Left lung (tissue), 10 donors: ENCODE data around the gene DENND6B. TPM values are rescaled to one million over a fixed set of nuclear protein-coding genes. Genes with fewer than 3 reads are reported as not detected.
A peak's percentile ranks its signal among the peaks of the same experiment; 100 is the strongest.

ENCODE experiments used
- ATAC-seq: fragments of 200-7000 bp; cut with Tn5 transposase; one replicate; pipeline ENCODE4 v1.9.1; 2020; ENCODE audit warnings: moderate library complexity
- DNase-seq, 4 donors: peaks; one replicate each; pipeline ENCODE4 v3.0.0-alpha.2; 2013 to 2020
- H3K27ac ChIP-seq, 2 donors: fragments of 200-600 bp; sonication (generic) in 1 of 2; one replicate each; pipeline versions ENCODE4 v1.5.0 to v1.8.0; 2020 to 2021
- H3K27me3 ChIP-seq, 2 donors: fragments of 200-600 bp; sonication (generic) in 1 of 2; one replicate each; pipeline versions ENCODE4 v1.5.0 to v1.8.0; 2020 to 2021
- H3K36me3 ChIP-seq, 2 donors: fragments of 200-600 bp; sonication (generic) in 1 of 2; one replicate each; pipeline versions ENCODE4 v1.5.0 to v1.8.0; 2020 to 2021
- H3K4me1 ChIP-seq, 2 donors: fragments of 200-600 bp; one replicate each; pipeline ENCODE4 v1.8.0; 2021
- H3K4me3 ChIP-seq, 2 donors: fragments of 200-600 bp; sonication (generic) in 1 of 2; one replicate each; pipeline versions ENCODE4 v1.5.0 to v1.8.0; 2020 to 2021; ENCODE audit warnings: mild to moderate bottlenecking in 1 of 2
- H3K9me3 ChIP-seq, 2 donors: fragments of 200-600 bp; sonication (generic) in 1 of 2; one replicate each; pipeline versions ENCODE4 v1.5.0 to v1.8.0; 2020 to 2021
- intact Hi-C, 2 donors: fragments of 100-400 bp; cut with DNase I; formaldehyde crosslinking; loops; one replicate each; pipeline versions ENCODE4 v1.11.2 to v1.14.2; 2022
- polyA plus RNA-seq, 6 donors: library from polyadenylated mRNA; unstranded; fragments of 120-200 nt; gene quantifications; one replicate each; pipeline ENCODE4 v1.2.1, GENCODE V29; 2013; ENCODE audit not compliant: insufficient read length in 6 of 6
- total RNA-seq, 2 donors: library from RNA; stranded (reverse); fragmentation: NEBNext Ultra II Directional; extraction: Animal tissue kit (Norgen Biotek cat#: 25700); gene quantifications; one replicate each; pipeline ENCODE4 v1.2.1, GENCODE V29; 2021
- TF ChIP-seq, protein P1 (sequence below), 2 donors: fragments of 200-600 bp; sonication (generic) in 1 of 2; IDR thresholded peaks; one replicate each; pipeline versions ENCODE4 v1.5.0 to v1.8.0; 2021; ENCODE audit warnings: antibody characterized with exemption in 2 of 2
- donor health status: DM: no; HTN: yes; CAD: no.
- donor health status: DM: no; HTN: no; CAD: no.

The DENND6B gene
- total and polyA plus RNA-seq, 8 donors, result 7.3 to 18.8 (median 12.1) TPM

DNA sequence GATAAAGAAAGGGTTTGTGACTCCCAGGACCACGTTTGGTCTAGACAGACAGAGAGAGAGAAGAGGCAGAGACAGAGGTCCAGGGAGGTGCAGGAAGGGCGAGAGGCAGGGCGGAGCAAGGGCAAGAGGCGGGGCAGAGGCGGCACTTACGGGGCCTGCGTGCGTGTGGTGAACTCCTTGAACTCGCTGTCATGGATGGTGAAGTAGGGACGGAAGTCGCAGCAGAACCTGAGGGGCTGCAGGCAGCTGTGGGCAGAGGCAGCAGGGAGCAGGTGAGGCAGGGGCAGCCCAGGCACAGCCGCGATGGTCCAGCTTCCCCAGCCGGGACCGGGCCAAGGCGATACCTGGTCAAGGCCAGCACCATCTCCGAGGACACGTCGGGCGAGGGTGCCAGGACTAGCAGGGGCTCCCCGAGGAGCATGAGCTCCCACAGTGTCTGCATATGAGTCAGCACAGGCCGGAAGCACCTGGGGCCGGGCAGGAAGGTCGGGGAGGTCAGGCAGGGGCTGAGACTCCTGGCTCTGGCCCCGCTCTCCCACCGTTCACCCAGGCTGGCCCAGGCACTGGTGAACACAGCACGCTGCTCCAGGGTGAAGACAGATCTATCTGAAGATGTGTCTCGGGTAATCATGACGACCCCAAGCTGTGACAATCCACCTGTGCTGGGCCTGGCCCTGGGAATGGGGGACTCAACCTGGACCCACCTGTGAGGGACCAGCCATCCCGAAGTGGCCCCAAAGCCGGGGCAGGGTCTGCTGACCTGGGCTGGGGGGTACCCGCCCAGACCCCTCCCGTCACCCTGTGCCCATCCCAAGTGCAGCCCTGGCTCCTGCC, 12.1 kb downstream of the DENND6B start:
- H3K36me3 ChIP-seq, result no peaks in the 10 kb centered on the region
- H3K4me3 ChIP-seq, result peak overlapping the region in 1 of 2 donors; percentile 19
- peaks cover 4 to 18% of the 10 kb centered on the region in 2 donors for H3K4me1 ChIP-seq
- intact Hi-C loops, result no loop called here
- ATAC-seq (peak; percentile 88), DNase-seq (peak in 2 of 4 donors; percentile 84 to 92)
- TF ChIP-seq, protein P1, sequence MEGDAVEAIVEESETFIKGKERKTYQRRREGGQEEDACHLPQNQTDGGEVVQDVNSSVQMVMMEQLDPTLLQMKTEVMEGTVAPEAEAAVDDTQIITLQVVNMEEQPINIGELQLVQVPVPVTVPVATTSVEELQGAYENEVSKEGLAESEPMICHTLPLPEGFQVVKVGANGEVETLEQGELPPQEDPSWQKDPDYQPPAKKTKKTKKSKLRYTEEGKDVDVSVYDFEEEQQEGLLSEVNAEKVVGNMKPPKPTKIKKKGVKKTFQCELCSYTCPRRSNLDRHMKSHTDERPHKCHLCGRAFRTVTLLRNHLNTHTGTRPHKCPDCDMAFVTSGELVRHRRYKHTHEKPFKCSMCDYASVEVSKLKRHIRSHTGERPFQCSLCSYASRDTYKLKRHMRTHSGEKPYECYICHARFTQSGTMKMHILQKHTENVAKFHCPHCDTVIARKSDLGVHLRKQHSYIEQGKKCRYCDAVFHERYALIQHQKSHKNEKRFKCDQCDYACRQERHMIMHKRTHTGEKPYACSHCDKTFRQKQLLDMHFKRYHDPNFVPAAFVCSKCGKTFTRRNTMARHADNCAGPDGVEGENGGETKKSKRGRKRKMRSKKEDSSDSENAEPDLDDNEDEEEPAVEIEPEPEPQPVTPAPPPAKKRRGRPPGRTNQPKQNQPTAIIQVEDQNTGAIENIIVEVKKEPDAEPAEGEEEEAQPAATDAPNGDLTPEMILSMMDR (IDR thresholded peaks at IDR 0.05), result no peak
- peak overlapping the region in 1 of 2 donors; percentile 51 for H3K27ac ChIP-seq
- H3K9me3 ChIP-seq, result no peaks in the 10 kb centered on the region
- no peaks in the 10 kb centered on the region for H3K27me3 ChIP-seq

- TF ChIP-seq, protein P1 (IDR thresholded peaks at IDR 0.05), result no peak
- ATAC-seq, result no peak
- no peaks in the 10 kb centered on the region for H3K9me3 ChIP-seq
- peak overlapping the region in 1 of 2 donors; percentile 51 for H3K27ac ChIP-seq
- no peak for DNase-seq
- peaks cover 8 to 23% of the 10 kb centered on the region in 2 donors for H3K4me1 ChIP-seq
- intact Hi-C loops, result no loop called here
- peak overlapping the region in 1 of 2 donors; percentile 19 for H3K4me3 ChIP-seq
- H3K27me3 ChIP-seq, result no peaks in the 10 kb centered on the region
- H3K36me3 ChIP-seq, result no peaks in the 10 kb centered on the region
Observed at GRCh38 chr22:50314081-50314454, 12.7 kb downstream of the DENND6B start.

DNA sequence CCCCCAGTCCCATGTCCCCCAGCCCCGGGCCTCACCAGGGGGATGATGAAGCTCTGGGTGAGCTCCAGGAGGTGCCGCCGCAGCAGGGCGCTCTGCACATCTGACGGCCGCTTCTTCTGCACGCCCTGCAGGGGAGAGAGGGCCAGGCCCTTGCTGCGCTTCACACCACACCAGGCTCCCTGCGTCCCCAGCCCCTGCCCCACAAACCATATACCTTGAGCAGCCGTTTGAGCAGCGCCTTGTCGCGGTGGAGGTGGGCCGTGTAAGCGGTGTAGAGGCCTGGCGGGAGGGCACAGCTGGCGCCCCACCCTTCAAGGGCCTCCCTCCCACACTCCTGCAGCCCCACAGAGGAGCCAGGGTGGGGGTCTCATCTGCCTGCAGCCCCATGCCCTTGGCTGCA, 13.2 kb downstream of the DENND6B start:
- TF ChIP-seq, protein P1 (IDR thresholded peaks at IDR 0.05), result no peak
- no peak for ATAC-seq
- DNase-seq, result peak in 1 of 4 donors; percentile 33
- H3K9me3 ChIP-seq, result no peaks in the 10 kb centered on the region
- H3K27me3 ChIP-seq, result no peaks in the 10 kb centered on the region
- peaks cover 13 to 27% of the 10 kb centered on the region in 2 donors for H3K4me1 ChIP-seq
- H3K27ac ChIP-seq, result no peak overlapping the region
- H3K36me3 ChIP-seq, result no peaks in the 10 kb centered on the region
- intact Hi-C loops, result no loop called here
- no peak overlapping the region for H3K4me3 ChIP-seq

DNA sequence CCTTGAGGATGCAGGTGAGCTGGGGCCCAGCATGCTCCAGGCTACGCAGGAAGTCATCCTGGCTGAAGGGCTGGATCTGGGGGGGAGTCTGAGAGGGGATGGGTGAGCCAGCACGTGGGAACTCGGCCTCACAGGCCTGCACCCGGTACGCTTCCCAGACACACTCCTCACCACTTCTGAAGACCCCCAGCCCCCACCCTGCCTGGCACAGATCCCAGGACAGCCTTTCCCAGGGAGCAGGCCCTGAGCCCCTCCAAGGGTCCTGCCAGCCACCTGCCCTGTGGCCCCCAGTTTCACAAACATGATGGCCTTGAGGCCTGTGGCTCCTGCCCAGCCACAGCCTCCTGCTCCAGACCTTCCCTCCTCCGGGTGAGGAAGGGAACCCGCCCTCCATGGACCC, 13.8 kb downstream of the DENND6B start:
- no peak for ATAC-seq
- TF ChIP-seq, protein P1 (IDR thresholded peaks at IDR 0.05), result no peak
- Histone ChIP-seq H3K9me3 (no peaks in the 10 kb centered on the region), H3K4me1 (peaks cover 18 to 32% of the 10 kb centered on the region in 2 donors), H3K27me3 (peaks cover 0 to 4% of the 10 kb centered on the region in 2 donors), H3K27ac (no peak overlapping the region), H3K36me3 (no peaks in the 10 kb centered on the region), H3K4me3 (no peak overlapping the region)
- intact Hi-C loops, result no loop called here
- peak in 1 of 4 donors; percentile 30 for DNase-seq

GRCh38 chr22:50312371-50312770, 14.4 kb downstream of the DENND6B start:
- no peak for DNase-seq
- Histone ChIP-seq H3K4me3 (no peak overlapping the region), H3K27ac (no peak overlapping the region), H3K36me3 (no peaks in the 10 kb centered on the region), H3K9me3 (no peaks in the 10 kb centered on the region), H3K4me1 (peaks cover 21 to 35% of the 10 kb centered on the region in 2 donors), H3K27me3 (peaks cover 0 to 7% of the 10 kb centered on the region in 2 donors)
- intact Hi-C loops, result no loop called here
- TF ChIP-seq, protein P1 (IDR thresholded peaks at IDR 0.05), result no peak
- ATAC-seq, result no peak
